Measurements from ENCODE around the gene MYCN. TPM values are rescaled to one million over a fixed set of nuclear protein-coding genes. Genes with fewer than 3 reads are reported as not detected.
A peak's percentile ranks its signal among the peaks of the same experiment; 100 is the strongest.

Gene MYCN
- polyA plus RNA-seq, 1 of the 3 experiments (the other 2 are of a cell fraction): 0.03 TPM

- DNase-seq: peak; percentile 72
- Histone ChIP-seq H3K4me3 (ENCODE audit: low read depth in 2 of 2, low read length in 1 of 2) (no peak overlapping the region), H3K9ac (no peak overlapping the region), H3K9me3 (no peaks in the 10 kb centered on the region), H3K27ac (ENCODE audit: low read depth in 2 of 2, low read length in 1 of 2) (no peak overlapping the region), H3K4me1 (ENCODE audit: control insufficient read depth in 1 of 2, insufficient read depth in 2 of 2, low read depth in 1 of 2, low read length in 1 of 2) (peaks cover 0 to 38% of the 10 kb centered on the region in 2 experiments; a peak in 1 of 4 replicates), H4K20me1 (ENCODE audit: insufficient read depth) (no peaks in the 10 kb centered on the region), H3K9me2 (no peaks in the 10 kb centered on the region), H3K27me3 (ENCODE audit: insufficient read depth) (no peaks in the 10 kb centered on the region), H3K36me3 (replicated peaks in 1 of 2; ENCODE audit: control insufficient read depth in 1 of 2, insufficient read depth in 2 of 2, low read length in 1 of 2) (no peaks in the 10 kb centered on the region), H3K4me2 (no peak overlapping the region), H3K79me2 (ENCODE audit: insufficient read depth) (no peaks in the 10 kb centered on the region), H3F3A (replicated peaks; ENCODE audit: insufficient read depth) (no peaks in the 10 kb centered on the region), H2AFZ (ENCODE audit: low read depth) (no peak overlapping the region)
- 59% methylated on average over 9 of the region's 9 CpGs for WGBS (ENCODE audit: low lambda C conversion rate)
- CTCF ChIA-PET: no interaction called here
- POLR2A ChIA-PET: no interaction called here
- TF ChIP-seq RCOR1 (IDR thresholded peaks at IDR 0.05; ENCODE audit: low read length) (peak; percentile 51), NRF1 (IDR thresholded peaks at IDR 0.05; ENCODE audit: low read depth, low read length) (no peak), EP300 (IDR thresholded peaks at IDR 0.05; ENCODE audit: borderline replicate concordance in 1 of 2, low read depth in 1 of 2, low read length in 1 of 2) (peak in 1 of 2 experiments; percentile 32; a peak in 1 of 4 replicates), RFX5 (IDR thresholded peaks at IDR 0.05; ENCODE audit: low read length) (no peak)
Measured at GRCh38 chr2:15986068-15986560, 45.8 kb downstream of the MYCN start.

- no peaks in the 10 kb centered on the region for H4K20me1 ChIP-seq (ENCODE audit: insufficient read depth)
- no peaks in the 10 kb centered on the region for H3F3A ChIP-seq (replicated peaks; ENCODE audit: insufficient read depth)
- DNase-seq: no peak
- H3K9ac ChIP-seq: no peak overlapping the region
- TF ChIP-seq GATA2 (CRISPR knock-in tag; IDR thresholded peaks at IDR 0.05) (no peak), CHD2 (IDR thresholded peaks at IDR 0.05; ENCODE audit: low read length, partially characterized antibody) (no peak), SIN3A (IDR thresholded peaks at IDR 0.05; ENCODE audit: borderline replicate concordance, low read depth, low read length) (no peak), RXRA (IDR thresholded peaks at IDR 0.05; ENCODE audit: borderline replicate concordance, low read depth) (no peak), NRF1 (IDR thresholded peaks at IDR 0.05; ENCODE audit: low read depth, low read length) (no peak), MXI1 (IDR thresholded peaks at IDR 0.05; ENCODE audit: low read depth, low read length) (no peak), FOSL2 (IDR thresholded peaks at IDR 0.05; ENCODE audit: borderline replicate concordance, low read depth) (no peak)
- H3K4me3 ChIP-seq (ENCODE audit: low read depth in 2 of 2, low read length in 1 of 2): no peak overlapping the region
- H3K27ac ChIP-seq (ENCODE audit: low read depth in 2 of 2, low read length in 1 of 2): no peak overlapping the region
- peaks cover 0 to 36% of the 10 kb centered on the region in 2 experiments; a peak in 1 of 4 replicates for H3K4me1 ChIP-seq (ENCODE audit: control insufficient read depth in 1 of 2, insufficient read depth in 2 of 2, low read depth in 1 of 2, low read length in 1 of 2)
- CTCF ChIA-PET: no interaction called here
- no peak overlapping the region for H3K4me2 ChIP-seq
- no peaks in the 10 kb centered on the region for H3K27me3 ChIP-seq (ENCODE audit: insufficient read depth)
- no peaks in the 10 kb centered on the region for H3K9me2 ChIP-seq
- H3K9me3 ChIP-seq: no peaks in the 10 kb centered on the region; the same call in 1 of the 2 replicates
- 14% methylated on average over 4 of the region's 4 CpGs for WGBS (ENCODE audit: low lambda C conversion rate)
- no peaks in the 10 kb centered on the region for H3K36me3 ChIP-seq (replicated peaks in 1 of 2; ENCODE audit: control insufficient read depth in 1 of 2, insufficient read depth in 2 of 2, low read length in 1 of 2)
- no peak overlapping the region for H2AFZ ChIP-seq (ENCODE audit: low read depth)
- POLR2A ChIA-PET: no interaction called here
- no peaks in the 10 kb centered on the region for H3K79me2 ChIP-seq (ENCODE audit: insufficient read depth)
Measured at GRCh38 chr2:15986644-15987043, 46.3 kb downstream of the MYCN start.

- Histone ChIP-seq H3K36me3 (replicated peaks in 1 of 2; ENCODE audit: control insufficient read depth in 1 of 2, insufficient read depth in 2 of 2, low read length in 1 of 2) (no peaks in the 10 kb centered on the region), H3K9me2 (no peaks in the 10 kb centered on the region), H3K9me3 (no peaks in the 10 kb centered on the region; the same call in 1 of the 2 replicates), H3K4me1 (ENCODE audit: control insufficient read depth in 1 of 2, insufficient read depth in 2 of 2, low read depth in 1 of 2, low read length in 1 of 2) (peaks cover 0 to 25% of the 10 kb centered on the region in 2 experiments; a peak in 1 of 4 replicates), H3K4me3 (ENCODE audit: low read depth in 2 of 2, low read length in 1 of 2) (no peak overlapping the region), H4K20me1 (ENCODE audit: insufficient read depth) (no peaks in the 10 kb centered on the region), H3K9ac (no peak overlapping the region), H3K4me2 (no peak overlapping the region), H3F3A (replicated peaks; ENCODE audit: insufficient read depth) (no peaks in the 10 kb centered on the region), H2AFZ (ENCODE audit: low read depth) (no peak overlapping the region), H3K79me2 (ENCODE audit: insufficient read depth) (no peaks in the 10 kb centered on the region), H3K27me3 (ENCODE audit: insufficient read depth) (no peaks in the 10 kb centered on the region), H3K27ac (ENCODE audit: low read depth in 2 of 2, low read length in 1 of 2) (no peak overlapping the region)
- ChIA-PET CTCF (interaction anchor here (1.0 to 1.3 kb wide), 4 partner anchors 13 to 45 kb away, joined by 3 to 4 read pairs (median 3); no protein-coding TSS in a partner anchor), POLR2A (no interaction called here)
- TF ChIP-seq NFIC (IDR thresholded peaks at IDR 0.05; ENCODE audit: borderline replicate concordance) (no peak), USF1 (IDR thresholded peaks at IDR 0.05; ENCODE audit: borderline replicate concordance, low read depth) (no peak), SMC3 (IDR thresholded peaks at IDR 0.05; ENCODE audit: low read depth, low read length) (no peak), FOSL2 (IDR thresholded peaks at IDR 0.05; ENCODE audit: borderline replicate concordance, low read depth) (no peak), RXRA (IDR thresholded peaks at IDR 0.05; ENCODE audit: borderline replicate concordance, low read depth) (no peak), ZBTB33 (IDR thresholded peaks at IDR 0.05; ENCODE audit: borderline replicate concordance, low read depth) (no peak), IRF3 (IDR thresholded peaks at IDR 0.05; ENCODE audit: low read depth, low read length) (no peak), TCF12 (IDR thresholded peaks at IDR 0.05) (no peak), RCOR1 (IDR thresholded peaks at IDR 0.05; ENCODE audit: low read length) (no peak)
- 27% methylated on average over 5 of the region's 5 CpGs for WGBS (ENCODE audit: low lambda C conversion rate)
- DNase-seq: no peak
Measured at GRCh38 chr2:15988733-15989132, 48.4 kb downstream of the MYCN start.
